K562 (cell line): ENCODE measurements around the gene SLC40A1. TPM values are rescaled to one million over a fixed set of nuclear protein-coding genes. Genes with fewer than 3 reads are reported as not detected.

Source experiments
- HDAC2 ChIP-seq: fragments of 450-650 bp; IDR thresholded peaks from 2 replicates; pipeline ENCODE4 v1.6.1; 2016; ENCODE audit warnings: mild to moderate bottlenecking
- HDAC3 ChIP-seq: fragments of 450-650 bp; IDR thresholded peaks from 2 replicates; pipeline ENCODE4 v1.6.1; 2018; ENCODE audit warnings: borderline replicate concordance, mild to moderate bottlenecking, moderate library complexity; ENCODE audit not compliant: partially characterized antibody
- NFE2L1 ChIP-seq: fragments of 450-650 bp; IDR thresholded peaks from 2 replicates; pipeline ENCODE4 v1.6.1; 2016; ENCODE audit warnings: missing genetic modification characterization, low read depth, mild to moderate bottlenecking, missing compliant biosample characterization, moderate library complexity, borderline replicate concordance
- POLR2AphosphoS5 ChIP-seq: IDR thresholded peaks from 2 replicates; pipeline ENCODE4 v1.6.1; 2011; ENCODE audit warnings: mild to moderate bottlenecking, low read depth, low read length, moderate library complexity; ENCODE audit not compliant: control insufficient read depth, insufficient read depth
- ZNF239 ChIP-seq: fragments of 250-450 bp; sonication (Bioruptor Pico); IDR thresholded peaks from 2 replicates; pipeline ENCODE4 v1.4.0; 2020; ENCODE audit warnings: mild to moderate bottlenecking
- polyA plus RNA-seq, 8 experiments: library from polyadenylated mRNA; depleted of rRNA in 4 of 8; stranded (reverse) in 5 of 8; unstranded in 3 of 8; fragments of >200 nt; fragmentation: Nextera tagmentation in 2 of 8; fragmentation: Illumina TruSeq in 1 of 8; extraction: Ambion mirVana in 2 of 8; extraction: Trizol in 1 of 8; gene quantifications; 2 replicates each; pipeline versions ENCODE4 v1.2.1 to v1.2.3, GENCODE V29; 2011 to 2014; ENCODE audit warnings: inconsistent platforms in 1 of 8, missing spikeins in 1 of 8
- total RNA-seq, 7 experiments: library from RNA; depleted of rRNA in 6 of 7; stranded (reverse); fragments of >200 nt in 6 of 7; fragmentation: Illumina TruSeq in 2 of 7; extraction: Trizol in 2 of 7; gene quantifications; 2 replicates each; pipeline versions ENCODE4 v1.2.1 to v1.2.3, GENCODE V29; 2011 to 2021; ENCODE audit warnings: low replicate concordance in 1 of 7
- TF ChIP-seq, protein P1 (sequence below): fragments of 450-650 bp; IDR thresholded peaks from 2 replicates; pipeline ENCODE4 v1.6.1; 2016; ENCODE audit warnings: mild to moderate bottlenecking, moderate library complexity
- TF ChIP-seq, protein P2 (sequence below): fragments of 200-800 bp; sonication (Bioruptor generic); IDR thresholded peaks from 2 replicates; pipeline ENCODE4 v1.6.1; 2017; ENCODE audit warnings: missing genetic modification characterization, missing compliant biosample characterization
- TF ChIP-seq, protein P3 (sequence below), 2 experiments: fragments of 450-650 bp; IDR thresholded peaks; 2 replicates each; pipeline ENCODE4 v1.6.1; 2018; ENCODE audit warnings: mild to moderate bottlenecking in 2 of 2, low read depth in 1 of 2; ENCODE audit not compliant: partially characterized antibody in 2 of 2

Gene SLC40A1
- total and polyA plus RNA-seq, 9 of the 15 experiments (the other 6 are each of a cell fraction or from before 2014, with no cell fraction given), result 42.2 to 95.9 (median 54.9) TPM

DNA sequence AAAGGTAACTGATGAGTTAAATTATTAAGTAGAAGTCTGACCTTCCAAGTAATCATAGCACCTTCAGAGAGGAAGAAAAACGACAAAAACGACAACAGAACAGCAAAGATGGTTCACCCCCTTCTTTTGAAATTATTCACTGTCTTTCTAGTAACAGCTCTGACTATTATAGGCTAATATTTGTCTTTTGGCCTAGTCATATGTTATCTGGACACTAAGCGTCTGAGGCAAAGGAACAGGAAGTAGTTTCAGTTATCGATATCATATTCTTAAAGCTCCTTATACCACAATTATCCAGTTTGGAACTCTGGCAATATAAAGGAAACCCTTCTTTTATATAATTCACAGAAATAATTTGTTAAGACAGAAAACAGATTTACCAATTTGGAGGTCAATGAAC is 27.6 kb upstream of the SLC40A1 start (continued):
- TF ChIP-seq, protein P1, sequence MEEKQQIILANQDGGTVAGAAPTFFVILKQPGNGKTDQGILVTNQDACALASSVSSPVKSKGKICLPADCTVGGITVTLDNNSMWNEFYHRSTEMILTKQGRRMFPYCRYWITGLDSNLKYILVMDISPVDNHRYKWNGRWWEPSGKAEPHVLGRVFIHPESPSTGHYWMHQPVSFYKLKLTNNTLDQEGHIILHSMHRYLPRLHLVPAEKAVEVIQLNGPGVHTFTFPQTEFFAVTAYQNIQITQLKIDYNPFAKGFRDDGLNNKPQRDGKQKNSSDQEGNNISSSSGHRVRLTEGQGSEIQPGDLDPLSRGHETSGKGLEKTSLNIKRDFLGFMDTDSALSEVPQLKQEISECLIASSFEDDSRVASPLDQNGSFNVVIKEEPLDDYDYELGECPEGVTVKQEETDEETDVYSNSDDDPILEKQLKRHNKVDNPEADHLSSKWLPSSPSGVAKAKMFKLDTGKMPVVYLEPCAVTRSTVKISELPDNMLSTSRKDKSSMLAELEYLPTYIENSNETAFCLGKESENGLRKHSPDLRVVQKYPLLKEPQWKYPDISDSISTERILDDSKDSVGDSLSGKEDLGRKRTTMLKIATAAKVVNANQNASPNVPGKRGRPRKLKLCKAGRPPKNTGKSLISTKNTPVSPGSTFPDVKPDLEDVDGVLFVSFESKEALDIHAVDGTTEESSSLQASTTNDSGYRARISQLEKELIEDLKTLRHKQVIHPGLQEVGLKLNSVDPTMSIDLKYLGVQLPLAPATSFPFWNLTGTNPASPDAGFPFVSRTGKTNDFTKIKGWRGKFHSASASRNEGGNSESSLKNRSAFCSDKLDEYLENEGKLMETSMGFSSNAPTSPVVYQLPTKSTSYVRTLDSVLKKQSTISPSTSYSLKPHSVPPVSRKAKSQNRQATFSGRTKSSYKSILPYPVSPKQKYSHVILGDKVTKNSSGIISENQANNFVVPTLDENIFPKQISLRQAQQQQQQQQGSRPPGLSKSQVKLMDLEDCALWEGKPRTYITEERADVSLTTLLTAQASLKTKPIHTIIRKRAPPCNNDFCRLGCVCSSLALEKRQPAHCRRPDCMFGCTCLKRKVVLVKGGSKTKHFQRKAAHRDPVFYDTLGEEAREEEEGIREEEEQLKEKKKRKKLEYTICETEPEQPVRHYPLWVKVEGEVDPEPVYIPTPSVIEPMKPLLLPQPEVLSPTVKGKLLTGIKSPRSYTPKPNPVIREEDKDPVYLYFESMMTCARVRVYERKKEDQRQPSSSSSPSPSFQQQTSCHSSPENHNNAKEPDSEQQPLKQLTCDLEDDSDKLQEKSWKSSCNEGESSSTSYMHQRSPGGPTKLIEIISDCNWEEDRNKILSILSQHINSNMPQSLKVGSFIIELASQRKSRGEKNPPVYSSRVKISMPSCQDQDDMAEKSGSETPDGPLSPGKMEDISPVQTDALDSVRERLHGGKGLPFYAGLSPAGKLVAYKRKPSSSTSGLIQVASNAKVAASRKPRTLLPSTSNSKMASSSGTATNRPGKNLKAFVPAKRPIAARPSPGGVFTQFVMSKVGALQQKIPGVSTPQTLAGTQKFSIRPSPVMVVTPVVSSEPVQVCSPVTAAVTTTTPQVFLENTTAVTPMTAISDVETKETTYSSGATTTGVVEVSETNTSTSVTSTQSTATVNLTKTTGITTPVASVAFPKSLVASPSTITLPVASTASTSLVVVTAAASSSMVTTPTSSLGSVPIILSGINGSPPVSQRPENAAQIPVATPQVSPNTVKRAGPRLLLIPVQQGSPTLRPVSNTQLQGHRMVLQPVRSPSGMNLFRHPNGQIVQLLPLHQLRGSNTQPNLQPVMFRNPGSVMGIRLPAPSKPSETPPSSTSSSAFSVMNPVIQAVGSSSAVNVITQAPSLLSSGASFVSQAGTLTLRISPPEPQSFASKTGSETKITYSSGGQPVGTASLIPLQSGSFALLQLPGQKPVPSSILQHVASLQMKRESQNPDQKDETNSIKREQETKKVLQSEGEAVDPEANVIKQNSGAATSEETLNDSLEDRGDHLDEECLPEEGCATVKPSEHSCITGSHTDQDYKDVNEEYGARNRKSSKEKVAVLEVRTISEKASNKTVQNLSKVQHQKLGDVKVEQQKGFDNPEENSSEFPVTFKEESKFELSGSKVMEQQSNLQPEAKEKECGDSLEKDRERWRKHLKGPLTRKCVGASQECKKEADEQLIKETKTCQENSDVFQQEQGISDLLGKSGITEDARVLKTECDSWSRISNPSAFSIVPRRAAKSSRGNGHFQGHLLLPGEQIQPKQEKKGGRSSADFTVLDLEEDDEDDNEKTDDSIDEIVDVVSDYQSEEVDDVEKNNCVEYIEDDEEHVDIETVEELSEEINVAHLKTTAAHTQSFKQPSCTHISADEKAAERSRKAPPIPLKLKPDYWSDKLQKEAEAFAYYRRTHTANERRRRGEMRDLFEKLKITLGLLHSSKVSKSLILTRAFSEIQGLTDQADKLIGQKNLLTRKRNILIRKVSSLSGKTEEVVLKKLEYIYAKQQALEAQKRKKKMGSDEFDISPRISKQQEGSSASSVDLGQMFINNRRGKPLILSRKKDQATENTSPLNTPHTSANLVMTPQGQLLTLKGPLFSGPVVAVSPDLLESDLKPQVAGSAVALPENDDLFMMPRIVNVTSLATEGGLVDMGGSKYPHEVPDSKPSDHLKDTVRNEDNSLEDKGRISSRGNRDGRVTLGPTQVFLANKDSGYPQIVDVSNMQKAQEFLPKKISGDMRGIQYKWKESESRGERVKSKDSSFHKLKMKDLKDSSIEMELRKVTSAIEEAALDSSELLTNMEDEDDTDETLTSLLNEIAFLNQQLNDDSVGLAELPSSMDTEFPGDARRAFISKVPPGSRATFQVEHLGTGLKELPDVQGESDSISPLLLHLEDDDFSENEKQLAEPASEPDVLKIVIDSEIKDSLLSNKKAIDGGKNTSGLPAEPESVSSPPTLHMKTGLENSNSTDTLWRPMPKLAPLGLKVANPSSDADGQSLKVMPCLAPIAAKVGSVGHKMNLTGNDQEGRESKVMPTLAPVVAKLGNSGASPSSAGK, result 0 out of 2 replicates have a peak, but pooled peaks have one; percentile 20
- TF ChIP-seq ZNF239 (no peak), HDAC3 (no peak), POLR2AphosphoS5 (no peak), HDAC2 (no peak), NFE2L1 (tag) (no peak)
- TF ChIP-seq, protein P2, sequence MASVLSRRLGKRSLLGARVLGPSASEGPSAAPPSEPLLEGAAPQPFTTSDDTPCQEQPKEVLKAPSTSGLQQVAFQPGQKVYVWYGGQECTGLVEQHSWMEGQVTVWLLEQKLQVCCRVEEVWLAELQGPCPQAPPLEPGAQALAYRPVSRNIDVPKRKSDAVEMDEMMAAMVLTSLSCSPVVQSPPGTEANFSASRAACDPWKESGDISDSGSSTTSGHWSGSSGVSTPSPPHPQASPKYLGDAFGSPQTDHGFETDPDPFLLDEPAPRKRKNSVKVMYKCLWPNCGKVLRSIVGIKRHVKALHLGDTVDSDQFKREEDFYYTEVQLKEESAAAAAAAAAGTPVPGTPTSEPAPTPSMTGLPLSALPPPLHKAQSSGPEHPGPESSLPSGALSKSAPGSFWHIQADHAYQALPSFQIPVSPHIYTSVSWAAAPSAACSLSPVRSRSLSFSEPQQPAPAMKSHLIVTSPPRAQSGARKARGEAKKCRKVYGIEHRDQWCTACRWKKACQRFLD (CRISPR knock-in tag), result no peak
- TF ChIP-seq, protein P3, sequence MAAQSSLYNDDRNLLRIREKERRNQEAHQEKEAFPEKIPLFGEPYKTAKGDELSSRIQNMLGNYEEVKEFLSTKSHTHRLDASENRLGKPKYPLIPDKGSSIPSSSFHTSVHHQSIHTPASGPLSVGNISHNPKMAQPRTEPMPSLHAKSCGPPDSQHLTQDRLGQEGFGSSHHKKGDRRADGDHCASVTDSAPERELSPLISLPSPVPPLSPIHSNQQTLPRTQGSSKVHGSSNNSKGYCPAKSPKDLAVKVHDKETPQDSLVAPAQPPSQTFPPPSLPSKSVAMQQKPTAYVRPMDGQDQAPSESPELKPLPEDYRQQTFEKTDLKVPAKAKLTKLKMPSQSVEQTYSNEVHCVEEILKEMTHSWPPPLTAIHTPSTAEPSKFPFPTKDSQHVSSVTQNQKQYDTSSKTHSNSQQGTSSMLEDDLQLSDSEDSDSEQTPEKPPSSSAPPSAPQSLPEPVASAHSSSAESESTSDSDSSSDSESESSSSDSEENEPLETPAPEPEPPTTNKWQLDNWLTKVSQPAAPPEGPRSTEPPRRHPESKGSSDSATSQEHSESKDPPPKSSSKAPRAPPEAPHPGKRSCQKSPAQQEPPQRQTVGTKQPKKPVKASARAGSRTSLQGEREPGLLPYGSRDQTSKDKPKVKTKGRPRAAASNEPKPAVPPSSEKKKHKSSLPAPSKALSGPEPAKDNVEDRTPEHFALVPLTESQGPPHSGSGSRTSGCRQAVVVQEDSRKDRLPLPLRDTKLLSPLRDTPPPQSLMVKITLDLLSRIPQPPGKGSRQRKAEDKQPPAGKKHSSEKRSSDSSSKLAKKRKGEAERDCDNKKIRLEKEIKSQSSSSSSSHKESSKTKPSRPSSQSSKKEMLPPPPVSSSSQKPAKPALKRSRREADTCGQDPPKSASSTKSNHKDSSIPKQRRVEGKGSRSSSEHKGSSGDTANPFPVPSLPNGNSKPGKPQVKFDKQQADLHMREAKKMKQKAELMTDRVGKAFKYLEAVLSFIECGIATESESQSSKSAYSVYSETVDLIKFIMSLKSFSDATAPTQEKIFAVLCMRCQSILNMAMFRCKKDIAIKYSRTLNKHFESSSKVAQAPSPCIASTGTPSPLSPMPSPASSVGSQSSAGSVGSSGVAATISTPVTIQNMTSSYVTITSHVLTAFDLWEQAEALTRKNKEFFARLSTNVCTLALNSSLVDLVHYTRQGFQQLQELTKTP (IDR thresholded peaks at IDR 0.05; ENCODE audit: low read depth in 1 of 2, partially characterized antibody in 2 of 2), result no peak
